K562 (cell line): ENCODE results near the gene UCN. TPM values are rescaled to one million over a fixed set of nuclear protein-coding genes. Genes with fewer than 3 reads are reported as not detected.

Experiments
- C11orf30 ChIP-seq: fragments of 450-650 bp; IDR thresholded peaks from 2 replicates; pipeline ENCODE4 v1.6.1; 2016; ENCODE audit warnings: low read depth, mild to moderate bottlenecking
- DACH1 ChIP-seq: fragments of 450-650 bp; IDR thresholded peaks from 2 replicates; pipeline ENCODE4 v1.6.1; 2018; ENCODE audit not compliant: partially characterized antibody
- E2F3 ChIP-seq: fragments of 250-450 bp; sonication (Bioruptor Pico); IDR thresholded peaks from 2 replicates; pipeline ENCODE4 v1.4.0; 2020; ENCODE audit warnings: mild to moderate bottlenecking
- ETV1 ChIP-seq: fragments of 450-650 bp; conservative IDR thresholded peaks from 2 replicates; pipeline ENCODE4 v1.6.1; 2016; ENCODE audit warnings: missing genetic modification characterization, control low read depth, low read depth, missing compliant biosample characterization
- FOXA1 ChIP-seq: fragments of 450-650 bp; IDR thresholded peaks from 2 replicates; pipeline ENCODE4 v1.6.1; 2016; ENCODE audit warnings: mild to moderate bottlenecking, borderline replicate concordance
- NFIC ChIP-seq: fragments of 450-650 bp; IDR thresholded peaks from 2 replicates; pipeline ENCODE4 v1.6.1; 2017; ENCODE audit warnings: mild to moderate bottlenecking, inconsistent platforms
- NR4A1 ChIP-seq, 2 experiments: fragments of 250-450 bp in 1 of 2; fragments of 450-650 bp in 1 of 2; sonication (Bioruptor Pico) in 1 of 2; IDR thresholded peaks; 2 replicates each; pipeline versions ENCODE4 v1.4.0 to v1.6.1; 2016 to 2020; ENCODE audit warnings: mild to moderate bottlenecking in 2 of 2, missing compliant biosample characterization in 1 of 2, missing genetic modification characterization in 1 of 2, moderate library complexity in 1 of 2
- RBFOX2 ChIP-seq: fragments of 200-400 bp; formaldehyde crosslinking; IDR thresholded peaks from 2 replicates; pipeline ENCODE4 v1.6.1; 2017; ENCODE audit warnings: low read depth, mild to moderate bottlenecking, low read length, moderate library complexity
- SUPT5H ChIP-seq: fragments of 450-650 bp; IDR thresholded peaks from 2 replicates; pipeline ENCODE4 v1.6.1; 2016
- TAF15 ChIP-seq: fragments of 200-400 bp; formaldehyde crosslinking; IDR thresholded peaks from 2 replicates; pipeline ENCODE4 v1.6.1; 2017; ENCODE audit warnings: mild to moderate bottlenecking, low read depth, low read length, moderate library complexity
- ZBTB1 ChIP-seq: sonication (generic); formaldehyde crosslinking; IDR thresholded peaks from 2 replicates; pipeline ENCODE4 v1.8.1; 2023; ENCODE audit warnings: missing genetic modification reagents, low read depth, mild to moderate bottlenecking, borderline replicate concordance
- ZKSCAN8 ChIP-seq: fragments of 200-800 bp; sonication (Bioruptor generic); IDR thresholded peaks from 2 replicates; pipeline ENCODE4 v1.6.1; 2016; ENCODE audit warnings: missing genetic modification characterization, missing compliant biosample characterization
- ZNF57 ChIP-seq: fragments of 450-650 bp; formaldehyde crosslinking; IDR thresholded peaks from 2 replicates; pipeline ENCODE4 v1.4.0; 2020; ENCODE audit warnings: mild to moderate bottlenecking, moderate library complexity
- polyA plus RNA-seq, 8 experiments: library from polyadenylated mRNA; depleted of rRNA in 4 of 8; stranded (reverse) in 5 of 8; unstranded in 3 of 8; fragments of >200 nt; fragmentation: Nextera tagmentation in 2 of 8; fragmentation: Illumina TruSeq in 1 of 8; extraction: Ambion mirVana in 2 of 8; extraction: Trizol in 1 of 8; gene quantifications; 2 replicates each; pipeline versions ENCODE4 v1.2.1 to v1.2.3, GENCODE V29; 2011 to 2014; ENCODE audit warnings: inconsistent platforms in 1 of 8, missing spikeins in 1 of 8
- total RNA-seq, 7 experiments: library from RNA; depleted of rRNA in 6 of 7; stranded (reverse); fragments of >200 nt in 6 of 7; fragmentation: Illumina TruSeq in 2 of 7; extraction: Trizol in 2 of 7; gene quantifications; 2 replicates each; pipeline versions ENCODE4 v1.2.1 to v1.2.3, GENCODE V29; 2011 to 2021; ENCODE audit warnings: low replicate concordance in 1 of 7
- TF ChIP-seq, protein P1 (sequence below): fragments of 450-650 bp; IDR thresholded peaks from 2 replicates; pipeline ENCODE4 v1.6.1; 2017; ENCODE audit warnings: antibody characterized with exemption, mild to moderate bottlenecking
- TF ChIP-seq, protein P2 (sequence below): fragments of 150-350 bp; conservative IDR thresholded peaks from 2 replicates; pipeline ENCODE4 v1.6.1; 2014; ENCODE audit warnings: low read length
- TF ChIP-seq, protein P3 (sequence below): sonication (generic); formaldehyde crosslinking; IDR thresholded peaks from 2 replicates; pipeline ENCODE4 v1.8.0; 2022; ENCODE audit warnings: missing genetic modification reagents, mild to moderate bottlenecking, moderate library complexity, borderline replicate concordance
- TF ChIP-seq, protein P4 (sequence below): IDR thresholded peaks from 2 replicates; pipeline ENCODE4 v1.6.1; 2012; ENCODE audit warnings: low read depth, low read length, improper control_type of control experiment, borderline replicate concordance

Gene UCN
- total and polyA plus RNA-seq, 9 of the 15 experiments (the other 6 are each of a cell fraction or from before 2014, with no cell fraction given), result 0.10 to 2.7 (median 0.43) TPM

DNA sequence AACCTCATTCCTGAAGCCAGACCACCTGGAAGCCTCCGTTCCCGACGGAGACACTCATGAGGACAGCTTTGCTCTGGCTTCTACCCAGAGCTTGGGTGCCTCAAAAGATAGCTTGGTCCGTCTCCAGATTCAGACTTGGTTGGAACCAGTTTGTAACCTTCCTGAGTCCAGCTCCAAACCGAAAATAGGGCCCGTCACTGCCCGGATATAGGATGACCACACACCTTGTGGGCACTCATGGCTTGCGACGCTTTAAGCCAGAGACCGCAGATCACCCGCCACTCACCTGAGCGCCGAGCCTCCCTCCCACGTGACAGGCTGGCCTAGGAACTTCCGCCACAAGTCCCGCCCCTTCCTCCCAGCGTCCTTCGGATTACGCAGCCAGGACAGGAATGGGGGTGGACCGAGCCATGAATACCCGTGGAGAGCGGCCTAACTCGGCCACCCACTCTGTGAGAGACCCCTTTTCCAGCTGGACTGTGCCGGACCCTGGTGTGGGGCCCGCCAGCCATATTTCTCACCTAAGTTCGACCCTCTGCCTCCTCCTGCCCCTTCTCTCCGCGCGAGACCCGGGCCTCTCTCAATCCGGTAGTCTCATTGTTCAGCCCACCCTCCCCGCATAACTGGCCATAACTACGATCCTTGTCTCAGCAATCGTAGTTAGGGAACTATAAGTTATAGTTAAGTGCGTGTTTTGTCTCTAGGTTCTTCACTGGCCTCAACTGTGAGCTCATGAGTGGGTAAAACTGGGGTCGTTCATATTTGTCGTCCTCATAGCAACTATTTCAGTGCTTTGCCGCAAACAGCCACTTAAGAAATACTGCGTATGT lies 14.7 kb upstream of the UCN start, which contains the start of gene MPV17 (continued):
- TF ChIP-seq NR4A1 (CRISPR knock-in tag; IDR thresholded peaks at IDR 0.05) (0 out of 2 replicates have a peak, but pooled peaks have one; percentile 5), NR4A1 (tag; IDR thresholded peaks at IDR 0.05) (no peak), ZBTB1 (CRISPR knock-in tag) (peak; percentile 61; the same call in 1 of the 2 replicates), ZKSCAN8 (CRISPR knock-in tag) (no peak), TAF15 (no peak), FOXA1 (no peak), SUPT5H (peak; percentile 98), DACH1 (peak; percentile 2), ETV1 (tag) (peak; percentile 18; the same call in 1 of the 2 replicates), C11orf30 (peak; percentile 88), RBFOX2 (peak; percentile 92), NFIC (peak; percentile 28; the same call in 1 of the 2 replicates), E2F3 (CRISPR knock-in tag) (peak; percentile 27; the same call in 1 of the 2 replicates), ZNF57 (CRISPR knock-in tag) (peak; percentile 20; the same call in 1 of the 2 replicates)
- TF ChIP-seq, protein P1, sequence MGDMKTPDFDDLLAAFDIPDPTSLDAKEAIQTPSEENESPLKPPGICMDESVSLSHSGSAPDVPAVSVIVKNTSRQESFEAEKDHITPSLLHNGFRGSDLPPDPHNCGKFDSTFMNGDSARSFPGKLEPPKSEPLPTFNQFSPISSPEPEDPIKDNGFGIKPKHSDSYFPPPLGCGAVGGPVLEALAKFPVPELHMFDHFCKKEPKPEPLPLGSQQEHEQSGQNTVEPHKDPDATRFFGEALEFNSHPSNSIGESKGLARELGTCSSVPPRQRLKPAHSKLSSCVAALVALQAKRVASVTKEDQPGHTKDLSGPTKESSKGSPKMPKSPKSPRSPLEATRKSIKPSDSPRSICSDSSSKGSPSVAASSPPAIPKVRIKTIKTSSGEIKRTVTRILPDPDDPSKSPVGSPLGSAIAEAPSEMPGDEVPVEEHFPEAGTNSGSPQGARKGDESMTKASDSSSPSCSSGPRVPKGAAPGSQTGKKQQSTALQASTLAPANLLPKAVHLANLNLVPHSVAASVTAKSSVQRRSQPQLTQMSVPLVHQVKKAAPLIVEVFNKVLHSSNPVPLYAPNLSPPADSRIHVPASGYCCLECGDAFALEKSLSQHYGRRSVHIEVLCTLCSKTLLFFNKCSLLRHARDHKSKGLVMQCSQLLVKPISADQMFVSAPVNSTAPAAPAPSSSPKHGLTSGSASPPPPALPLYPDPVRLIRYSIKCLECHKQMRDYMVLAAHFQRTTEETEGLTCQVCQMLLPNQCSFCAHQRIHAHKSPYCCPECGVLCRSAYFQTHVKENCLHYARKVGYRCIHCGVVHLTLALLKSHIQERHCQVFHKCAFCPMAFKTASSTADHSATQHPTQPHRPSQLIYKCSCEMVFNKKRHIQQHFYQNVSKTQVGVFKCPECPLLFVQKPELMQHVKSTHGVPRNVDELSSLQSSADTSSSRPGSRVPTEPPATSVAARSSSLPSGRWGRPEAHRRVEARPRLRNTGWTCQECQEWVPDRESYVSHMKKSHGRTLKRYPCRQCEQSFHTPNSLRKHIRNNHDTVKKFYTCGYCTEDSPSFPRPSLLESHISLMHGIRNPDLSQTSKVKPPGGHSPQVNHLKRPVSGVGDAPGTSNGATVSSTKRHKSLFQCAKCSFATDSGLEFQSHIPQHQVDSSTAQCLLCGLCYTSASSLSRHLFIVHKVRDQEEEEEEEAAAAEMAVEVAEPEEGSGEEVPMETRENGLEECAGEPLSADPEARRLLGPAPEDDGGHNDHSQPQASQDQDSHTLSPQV, result 0 out of 2 replicates have a peak, but pooled peaks have one; percentile 17
- TF ChIP-seq, protein P2, sequence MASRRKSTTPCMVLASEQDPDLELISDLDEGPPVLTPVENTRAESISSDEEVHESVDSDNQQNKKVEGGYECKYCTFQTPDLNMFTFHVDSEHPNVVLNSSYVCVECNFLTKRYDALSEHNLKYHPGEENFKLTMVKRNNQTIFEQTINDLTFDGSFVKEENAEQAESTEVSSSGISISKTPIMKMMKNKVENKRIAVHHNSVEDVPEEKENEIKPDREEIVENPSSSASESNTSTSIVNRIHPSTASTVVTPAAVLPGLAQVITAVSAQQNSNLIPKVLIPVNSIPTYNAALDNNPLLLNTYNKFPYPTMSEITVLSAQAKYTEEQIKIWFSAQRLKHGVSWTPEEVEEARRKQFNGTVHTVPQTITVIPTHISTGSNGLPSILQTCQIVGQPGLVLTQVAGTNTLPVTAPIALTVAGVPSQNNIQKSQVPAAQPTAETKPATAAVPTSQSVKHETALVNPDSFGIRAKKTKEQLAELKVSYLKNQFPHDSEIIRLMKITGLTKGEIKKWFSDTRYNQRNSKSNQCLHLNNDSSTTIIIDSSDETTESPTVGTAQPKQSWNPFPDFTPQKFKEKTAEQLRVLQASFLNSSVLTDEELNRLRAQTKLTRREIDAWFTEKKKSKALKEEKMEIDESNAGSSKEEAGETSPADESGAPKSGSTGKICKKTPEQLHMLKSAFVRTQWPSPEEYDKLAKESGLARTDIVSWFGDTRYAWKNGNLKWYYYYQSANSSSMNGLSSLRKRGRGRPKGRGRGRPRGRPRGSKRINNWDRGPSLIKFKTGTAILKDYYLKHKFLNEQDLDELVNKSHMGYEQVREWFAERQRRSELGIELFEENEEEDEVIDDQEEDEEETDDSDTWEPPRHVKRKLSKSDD, result no peak
- TF ChIP-seq, protein P3, sequence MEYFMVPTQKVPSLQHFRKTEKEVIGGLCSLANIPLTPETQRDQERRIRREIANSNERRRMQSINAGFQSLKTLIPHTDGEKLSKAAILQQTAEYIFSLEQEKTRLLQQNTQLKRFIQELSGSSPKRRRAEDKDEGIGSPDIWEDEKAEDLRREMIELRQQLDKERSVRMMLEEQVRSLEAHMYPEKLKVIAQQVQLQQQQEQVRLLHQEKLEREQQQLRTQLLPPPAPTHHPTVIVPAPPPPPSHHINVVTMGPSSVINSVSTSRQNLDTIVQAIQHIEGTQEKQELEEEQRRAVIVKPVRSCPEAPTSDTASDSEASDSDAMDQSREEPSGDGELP (CRISPR knock-in tag), result peak; percentile 90
- TF ChIP-seq, protein P4, sequence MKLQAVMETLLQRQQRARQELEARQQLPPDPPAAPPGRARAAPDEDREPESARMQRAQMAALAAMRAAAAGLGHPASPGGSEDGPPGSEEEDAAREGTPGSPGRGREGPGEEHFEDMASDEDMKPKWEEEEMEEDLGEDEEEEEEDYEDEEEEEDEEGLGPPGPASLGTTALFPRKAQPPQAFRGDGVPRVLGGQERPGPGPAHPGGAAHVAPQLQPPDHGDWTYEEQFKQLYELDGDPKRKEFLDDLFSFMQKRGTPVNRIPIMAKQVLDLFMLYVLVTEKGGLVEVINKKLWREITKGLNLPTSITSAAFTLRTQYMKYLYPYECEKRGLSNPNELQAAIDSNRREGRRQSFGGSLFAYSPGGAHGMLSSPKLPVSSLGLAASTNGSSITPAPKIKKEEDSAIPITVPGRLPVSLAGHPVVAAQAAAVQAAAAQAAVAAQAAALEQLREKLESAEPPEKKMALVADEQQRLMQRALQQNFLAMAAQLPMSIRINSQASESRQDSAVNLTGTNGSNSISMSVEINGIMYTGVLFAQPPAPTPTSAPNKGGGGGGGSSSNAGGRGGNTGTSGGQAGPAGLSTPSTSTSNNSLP, result no peak
